Right ventricle myocardium inferior (tissue), 1 donor: ENCODE results near the gene PITPNM3. TPM values are rescaled to one million over a fixed set of nuclear protein-coding genes. Genes with fewer than 3 reads are reported as not detected.

Source experiments
- ATAC-seq: fragments of 200-7000 bp; cut with Tn5 transposase; one replicate; pipeline ENCODE4 v1.9.1; 2020; ENCODE audit warnings: mild to moderate bottlenecking, moderate library complexity
- DNase-seq: peaks from one replicate; pipeline ENCODE4 v3.0.0; 2021; ENCODE audit errors: missing footprints
- intact Hi-C: fragments of 100-400 bp; cut with DNase I; formaldehyde crosslinking; loops from one replicate; pipeline ENCODE4 v1.11.0; 2022
- total RNA-seq: library from RNA; stranded (reverse); fragmentation: NEBNext Ultra II Directional; extraction: Animal tissue kit (Norgen Biotek cat#: 25700); gene quantifications from one replicate; pipeline ENCODE4 v1.2.1, GENCODE V29; 2021
- donor health status: DM: no; HTN: yes; CAD: no; lungs with severe emphysema.

Gene PITPNM3
- total RNA-seq, 1 donor from 2014 or later, result 0.46 TPM

- no peak for DNase-seq
- ATAC-seq, result no peak
- intact Hi-C loops, result no loop called here
These were observed 113.6 kb downstream of the PITPNM3 start for GRCh38 chr17:6442775-6443174.

GRCh38 chr17:6439951-6440350 lies 116.4 kb downstream of the PITPNM3 start:
- ATAC-seq, result no peak
- intact Hi-C loops, result loop anchor here (5.0 kb wide), 1 partner anchor 853 kb away; no protein-coding TSS in a partner anchor
- no peak for DNase-seq

- no peak for ATAC-seq
These were observed 118.4 kb downstream of the PITPNM3 start for GRCh38 chr17:6437956-6438355.

GRCh38 chr17:6437466-6437865 lies 118.9 kb downstream of the PITPNM3 start:
- ATAC-seq (no peak), DNase-seq (no peak)
- intact Hi-C loops, result loop anchor here (5.0 kb wide), 1 partner anchor 850 kb away; no protein-coding TSS in a partner anchor

More at GRCh38 chr17:6437956-6438355, 118.4 kb downstream of the PITPNM3 start:
- intact Hi-C loops, result loop anchor here (5.0 kb wide), 1 partner anchor 851 kb away; no protein-coding TSS in a partner anchor
- DNase-seq, result no peak

GRCh38 chr17:6435968-6436367 lies 120.4 kb downstream of the PITPNM3 start:
- intact Hi-C loops, result loop anchor here (5.0 kb wide), 1 partner anchor 849 kb away; no protein-coding TSS in a partner anchor
- no peak for DNase-seq

GRCh38 chr17:6435051-6435450 lies 121.3 kb downstream of the PITPNM3 start, which contains the start of gene AIPL1:
Gene AIPL1 (minus strand): TSS chr17:6435121. CDS start chr17:6435104, 17 bp downstream.
- DNase-seq (peak; percentile 5), ATAC-seq (no peak)
- intact Hi-C loops, result loop anchor here (5.0 kb wide), 1 partner anchor 848 kb away; no protein-coding TSS in a partner anchor

More at GRCh38 chr17:6435968-6436367, 120.4 kb downstream of the PITPNM3 start:
- peak; percentile 76 for ATAC-seq

GRCh38 chr17:6430769-6431168 lies 125.6 kb downstream of the PITPNM3 start:
- ATAC-seq (no peak), DNase-seq (no peak)
- intact Hi-C loops, result no loop called here

- ATAC-seq (no peak), DNase-seq (peak; percentile 57)
- intact Hi-C loops, result no loop called here
These were observed 127.1 kb downstream of the PITPNM3 start for GRCh38 chr17:6429266-6429665.

GRCh38 chr17:6428207-6428965 lies 128.0 kb downstream of the PITPNM3 start:
- DNase-seq, result peak; percentile 20
- ATAC-seq, result peak; percentile 13
- intact Hi-C loops, result no loop called here

- intact Hi-C loops, result no loop called here
- ATAC-seq, result no peak
- DNase-seq, result peak; percentile 39
These were observed 129.0 kb downstream of the PITPNM3 start for GRCh38 chr17:6427279-6427781.

- ATAC-seq, result no peak
- DNase-seq, result peak; percentile 28
- intact Hi-C loops, result no loop called here
These were observed 129.8 kb downstream of the PITPNM3 start for GRCh38 chr17:6426356-6427101.

GRCh38 chr17:6425407-6425806 lies 130.9 kb downstream of the PITPNM3 start:
- intact Hi-C loops, result no loop called here
- no peak for ATAC-seq
- DNase-seq, result peak; percentile 46

- ATAC-seq (no peak), DNase-seq (peak; percentile 48)
- intact Hi-C loops, result no loop called here
These were observed 132.4 kb downstream of the PITPNM3 start for GRCh38 chr17:6423931-6424330.

- ATAC-seq, result no peak
- intact Hi-C loops, result loop anchor here (1.0 kb wide), 1 partner anchor 835 kb away; no protein-coding TSS in a partner anchor
- peak; percentile 18 for DNase-seq
These were observed 133.6 kb downstream of the PITPNM3 start for GRCh38 chr17:6422654-6423241.

GRCh38 chr17:6421700-6422604 lies 134.4 kb downstream of the PITPNM3 start:
- ATAC-seq, result peak; percentile 73
- intact Hi-C loops, result loop anchor here (1.0 kb wide), 1 partner anchor 835 kb away; no protein-coding TSS in a partner anchor
- DNase-seq, result peak; percentile 76

- ATAC-seq (no peak), DNase-seq (no peak)
- intact Hi-C loops, result no loop called here
These were observed 136.1 kb downstream of the PITPNM3 start for GRCh38 chr17:6420173-6420641.

GRCh38 chr17:6415616-6416015 lies 140.7 kb downstream of the PITPNM3 start:
- no peak for DNase-seq
- ATAC-seq, result no peak
- intact Hi-C loops, result loop anchor here (10.0 kb wide), 1 partner anchor 351 kb away; no protein-coding TSS in a partner anchor

GRCh38 chr17:6413065-6413464 lies 143.3 kb downstream of the PITPNM3 start:
- DNase-seq (no peak), ATAC-seq (no peak)
- intact Hi-C loops, result loop anchor here (10.0 kb wide), 1 partner anchor 348 kb away; no protein-coding TSS in a partner anchor
